Pulmonary artery endothelial cell (primary cell): Measurements from ENCODE around the gene RAD51B. TPM values are rescaled to one million over a fixed set of nuclear protein-coding genes. Genes with fewer than 3 reads are reported as not detected.
A peak's percentile ranks its signal among the peaks of the same experiment; 100 is the strongest.

Experiments
- DNase-seq: peaks from one replicate; pipeline ENCODE4 v3.0.0-alpha.2; 2011; ENCODE audit warnings: low read depth, low spot score
- total RNA-seq: library from RNA; depleted of rRNA; stranded (reverse); fragments of >200 nt; gene quantifications from 2 replicates; pipeline ENCODE4 v1.2.3, GENCODE V29; 2014

The RAD51B gene
- total RNA-seq, 1 donor from 2014 or later = 9.8 TPM

DNA sequence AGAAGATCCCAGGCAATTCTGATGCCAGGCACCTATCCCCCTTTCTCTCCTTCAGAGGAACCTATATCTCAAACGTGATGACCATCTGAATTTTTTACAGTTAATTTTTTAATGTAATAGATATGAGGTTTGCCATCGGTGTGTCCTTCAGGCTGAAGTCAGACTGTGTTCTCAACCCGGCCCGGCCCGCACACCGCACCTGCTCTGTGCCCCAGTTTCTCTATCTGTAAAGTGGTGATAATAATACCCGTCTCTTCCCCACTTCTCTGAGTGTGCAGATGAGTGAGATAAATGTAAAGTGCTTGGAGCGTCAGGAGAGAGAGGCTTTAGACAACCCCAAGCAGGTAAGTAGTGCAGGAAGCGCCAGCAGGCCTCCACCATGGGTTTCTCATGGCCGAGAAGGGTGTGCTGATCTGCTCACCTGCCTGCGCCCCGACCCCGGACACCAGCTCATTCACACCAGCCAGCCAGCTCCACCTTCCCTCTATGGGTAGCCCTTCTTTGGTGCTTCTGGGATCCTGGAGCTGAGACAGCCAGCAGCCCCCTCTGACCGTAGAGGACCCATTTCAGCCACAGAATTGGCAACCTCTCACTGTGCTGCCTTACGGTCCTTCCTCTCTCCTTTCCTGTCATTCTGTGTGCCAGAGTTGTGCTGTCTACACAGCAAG lies 893.3 kb downstream of the RAD51B start:
- DNase-seq = no peak

GRCh38 chr14:68713782-68714181 lies 894.2 kb downstream of the RAD51B start:
- DNase-seq = no peak

GRCh38 chr14:68714991-68715924 lies 895.7 kb downstream of the RAD51B start:
- DNase-seq = no peak

DNA sequence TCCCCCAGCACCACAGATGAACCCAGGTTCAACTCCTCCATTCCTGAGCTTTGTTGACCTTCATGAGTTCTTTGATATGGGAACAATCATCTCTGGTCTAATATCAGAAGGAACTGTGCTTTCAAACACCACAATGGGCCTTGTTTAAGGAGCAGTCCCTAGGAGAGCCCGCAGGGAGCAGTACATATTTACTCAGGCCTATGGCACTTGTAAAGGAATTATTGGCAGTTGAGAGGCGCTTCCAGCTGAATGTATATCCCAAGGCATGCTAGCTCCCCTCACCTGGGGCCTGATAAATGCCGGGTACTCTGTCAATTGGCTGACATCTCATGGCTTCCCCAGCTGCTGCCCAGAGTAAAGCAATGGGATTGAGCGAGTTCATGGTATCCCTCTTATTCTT lies 897.1 kb downstream of the RAD51B start:
- DNase-seq = no peak

DNA sequence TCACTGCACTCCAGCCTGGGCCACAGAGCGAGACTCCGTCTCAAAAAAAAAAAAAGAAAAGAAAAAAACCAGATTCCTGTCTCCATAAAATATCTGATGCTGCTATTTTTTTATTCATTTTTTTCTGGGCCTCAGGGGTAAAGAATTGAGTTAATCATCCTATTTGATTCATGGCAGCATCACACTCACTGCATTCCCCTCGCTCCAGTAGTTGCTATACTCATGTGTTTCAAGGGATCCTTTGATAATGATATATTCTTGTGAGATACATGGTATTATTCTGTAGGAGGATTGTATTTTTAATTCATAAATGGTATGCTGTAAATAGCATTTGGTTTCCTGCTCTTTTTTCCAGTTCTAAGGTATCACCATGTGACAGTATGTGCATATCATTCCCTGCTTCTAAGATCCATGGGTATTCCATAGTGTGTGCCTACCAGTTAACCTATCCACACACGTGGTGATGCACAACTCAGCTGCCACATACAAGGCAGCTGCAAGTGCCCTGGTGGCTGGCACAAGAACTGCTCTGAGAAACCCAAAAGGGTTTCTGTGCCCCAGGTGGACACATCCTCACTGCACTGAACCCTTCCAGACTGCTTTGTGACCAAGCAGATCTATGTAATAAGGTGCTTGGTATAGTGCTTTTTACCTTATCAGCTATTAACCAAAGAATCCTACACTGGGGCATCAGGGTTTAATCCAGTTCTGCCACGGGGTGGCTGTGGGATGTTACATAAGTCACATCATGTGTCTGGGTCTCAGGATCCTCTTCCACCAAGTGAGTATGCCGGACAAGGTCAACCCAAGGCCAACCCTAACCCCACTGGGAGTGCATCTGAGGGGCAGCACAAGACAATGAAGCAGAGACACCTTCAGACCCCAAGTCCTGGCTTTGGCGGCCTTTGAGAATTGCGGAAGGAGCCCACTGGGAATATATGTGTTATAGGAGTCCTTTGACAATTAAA lies 898.7 kb downstream of the RAD51B start:
- DNase-seq = no peak

- DNase-seq = no peak
These were observed 900.2 kb downstream of the RAD51B start for GRCh38 chr14:68719634-68720384.

DNA sequence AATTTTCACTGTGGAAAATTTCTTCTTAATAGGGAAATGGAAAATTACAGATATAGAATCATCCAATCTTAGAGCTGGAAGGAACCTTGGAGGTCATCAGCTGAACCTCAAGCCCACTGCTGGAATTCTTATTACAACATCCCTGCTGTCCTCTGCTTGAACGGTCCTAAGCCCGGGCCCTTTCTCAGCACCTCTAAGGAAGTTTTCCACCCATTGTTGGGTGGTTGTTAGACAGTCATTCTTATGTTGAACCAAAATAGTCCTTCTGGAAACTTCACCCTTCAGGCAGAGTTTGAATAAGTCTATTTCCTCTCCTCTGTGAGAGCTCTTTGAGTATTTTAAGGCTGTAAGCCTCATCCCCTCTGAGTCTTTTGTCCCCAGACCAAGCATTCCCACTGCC lies 902.6 kb downstream of the RAD51B start:
- no peak for DNase-seq

GRCh38 chr14:68722968-68723566 lies 903.5 kb downstream of the RAD51B start:
- DNase-seq = no peak

DNA sequence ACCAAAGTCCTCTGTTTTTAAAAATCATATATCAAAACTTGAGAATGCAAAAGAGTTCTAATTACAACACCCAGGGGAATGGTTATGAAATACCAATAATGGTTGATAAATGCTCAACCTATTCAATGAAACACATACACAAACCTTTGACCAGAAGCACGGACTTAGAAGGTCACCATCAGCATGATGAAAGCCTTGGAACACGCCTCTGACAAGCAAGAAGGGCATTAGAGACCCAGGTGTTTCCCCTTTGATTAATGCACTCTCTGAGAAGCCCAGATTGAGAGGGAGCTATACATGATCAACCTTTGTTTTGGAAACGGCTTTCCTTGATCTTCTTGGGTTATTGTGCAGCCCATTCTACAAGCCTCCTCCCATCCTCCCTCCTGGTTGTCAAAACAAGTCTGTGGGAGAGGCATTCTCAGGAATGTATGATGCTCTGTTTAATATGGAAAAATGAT lies 904.3 kb downstream of the RAD51B start:
- no peak for DNase-seq

GRCh38 chr14:68724914-68725313 lies 905.3 kb downstream of the RAD51B start:
- no peak for DNase-seq

GRCh38 chr14:68726093-68726695 lies 906.6 kb downstream of the RAD51B start:
- DNase-seq = no peak

GRCh38 chr14:68727315-68728047 lies 907.9 kb downstream of the RAD51B start:
- DNase-seq = no peak

DNA sequence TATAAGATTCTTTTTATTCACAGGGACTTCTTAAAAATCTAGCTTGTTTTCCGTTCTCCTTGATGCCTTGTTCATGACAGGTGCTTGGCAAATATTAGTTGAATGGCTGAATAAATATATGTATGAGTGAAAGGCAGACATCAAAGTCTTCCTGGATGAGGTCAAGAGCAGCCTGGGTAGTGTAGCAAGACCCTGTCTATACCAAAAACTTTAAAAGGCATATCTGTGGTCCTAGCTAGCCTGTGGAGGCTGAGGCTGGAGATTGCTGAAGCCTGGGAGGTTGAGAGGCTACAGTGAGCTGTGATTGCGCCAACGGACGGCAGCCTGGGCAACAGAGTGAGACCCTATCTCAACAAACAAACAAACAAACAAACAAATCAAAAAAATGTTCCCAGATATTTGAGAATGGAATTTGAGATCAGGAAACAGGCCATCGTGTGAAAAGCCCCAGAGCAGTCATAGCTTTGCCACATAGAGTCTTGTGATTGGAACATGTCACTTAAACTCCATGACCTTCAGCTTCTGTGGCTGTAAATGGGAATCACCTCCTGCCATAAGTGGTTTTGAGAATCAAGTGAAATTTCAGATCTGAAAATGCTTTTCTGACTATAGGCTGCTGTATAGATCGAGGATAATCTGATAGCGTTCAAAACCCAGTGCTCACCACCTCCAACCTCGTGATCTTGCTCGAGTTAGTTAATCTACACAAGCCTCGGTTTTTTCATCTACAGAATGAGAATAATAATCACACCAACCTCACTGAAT lies 908.9 kb downstream of the RAD51B start:
- DNase-seq = no peak

GRCh38 chr14:68729556-68729955 lies 910.0 kb downstream of the RAD51B start:
- peak; percentile 39 for DNase-seq

GRCh38 chr14:68730348-68730747 lies 910.8 kb downstream of the RAD51B start:
- no peak for DNase-seq

DNA sequence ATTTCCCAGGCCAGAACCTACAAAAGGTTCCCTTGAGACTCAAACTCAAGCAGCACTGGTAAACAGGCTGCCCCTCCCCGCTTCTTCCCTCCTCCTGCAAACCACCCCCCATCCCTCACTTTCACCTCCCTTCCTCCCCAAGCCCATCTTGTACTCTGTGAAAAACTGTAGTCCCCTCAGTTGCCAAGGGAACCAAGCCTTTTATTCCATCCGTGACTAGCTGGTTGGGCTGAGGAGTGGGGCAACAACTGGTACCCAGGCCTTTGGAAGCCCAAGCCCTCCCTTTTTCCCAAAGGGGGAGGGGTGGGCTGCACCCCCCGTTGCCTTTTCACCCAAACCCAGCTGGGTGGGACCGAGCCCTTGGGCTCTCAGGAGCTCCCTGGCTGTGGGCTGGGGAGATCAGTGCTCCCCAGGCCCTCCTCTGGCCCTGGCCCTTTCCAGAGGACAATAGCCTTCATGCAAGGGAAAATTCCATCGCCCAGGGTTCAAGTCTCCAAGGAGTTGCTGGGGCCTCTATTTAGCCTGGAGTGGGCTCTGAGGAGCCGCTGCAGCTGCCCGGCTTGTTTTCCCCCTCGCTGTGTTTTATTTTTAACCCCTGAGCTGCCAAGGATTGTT lies 911.3 kb downstream of the RAD51B start:
- no peak for DNase-seq

GRCh38 chr14:68733086-68733914 lies 913.7 kb downstream of the RAD51B start:
- no peak for DNase-seq
